ENCODE measurements around the gene CHD9. TPM values are rescaled to one million over a fixed set of nuclear protein-coding genes. Genes with fewer than 3 reads are reported as not detected.
"Not testable (repeated sequence)": the region's sequence is repeated elsewhere in the genome, so short reads cannot be mapped to it uniquely, and the experiment has no call there.

The CHD9 gene
- total RNA-seq, 1 donor from 2014 or later = 67.4 TPM

GRCh38 chr16:53172517-53172916 is 117.7 kb downstream of the CHD9 start:
- no peak overlapping the region for H3K4me3 Mint-ChIP-seq
- no peaks in the 10 kb centered on the region for H3K9me3 Mint-ChIP-seq
- DNase-seq (no peak), ATAC-seq (ENCODE audit: low read depth) (no peak)
- ChIA-PET CTCF (interaction anchor here (1.1 kb wide), 1 partner anchor 35 kb away, joined by 4 read pairs; no protein-coding TSS in a partner anchor), POLR2A (no interaction called here)
- intact Hi-C loops (cut with micrococcal nuclease) = no loop called here
- TF ChIP-seq CTCF (IDR thresholded peaks at IDR 0.05) = no peak
- no peaks in the 10 kb centered on the region for H3K27me3 Mint-ChIP-seq
- H3K4me1 Mint-ChIP-seq = peaks cover 22% of the 10 kb centered on the region
- peaks cover 24% of the 10 kb centered on the region for H3K36me3 Mint-ChIP-seq (ENCODE audit: low read depth)
- no peak overlapping the region for H3K27ac Mint-ChIP-seq

- Mint-ChIP-seq H3K27ac (no peak overlapping the region), H3K27me3 (no peaks in the 10 kb centered on the region), H3K4me3 (no peak overlapping the region), H3K9me3 (no peaks in the 10 kb centered on the region), H3K4me1 (peaks cover 24% of the 10 kb centered on the region), H3K36me3 (ENCODE audit: low read depth) (peaks cover 29% of the 10 kb centered on the region)
- ATAC-seq (ENCODE audit: low read depth) (no peak), DNase-seq (no peak)
- intact Hi-C loops (cut with micrococcal nuclease) = no loop called here
- ChIA-PET CTCF (no interaction called here), POLR2A (no interaction called here)
- no peak for TF ChIP-seq CTCF (IDR thresholded peaks at IDR 0.05)
These were observed 120.3 kb downstream of the CHD9 start for GRCh38 chr16:53175118-53175517.

- no peak for ATAC-seq (ENCODE audit: low read depth)
These were observed 121.6 kb downstream of the CHD9 start for GRCh38 chr16:53176434-53176833.

DNA sequence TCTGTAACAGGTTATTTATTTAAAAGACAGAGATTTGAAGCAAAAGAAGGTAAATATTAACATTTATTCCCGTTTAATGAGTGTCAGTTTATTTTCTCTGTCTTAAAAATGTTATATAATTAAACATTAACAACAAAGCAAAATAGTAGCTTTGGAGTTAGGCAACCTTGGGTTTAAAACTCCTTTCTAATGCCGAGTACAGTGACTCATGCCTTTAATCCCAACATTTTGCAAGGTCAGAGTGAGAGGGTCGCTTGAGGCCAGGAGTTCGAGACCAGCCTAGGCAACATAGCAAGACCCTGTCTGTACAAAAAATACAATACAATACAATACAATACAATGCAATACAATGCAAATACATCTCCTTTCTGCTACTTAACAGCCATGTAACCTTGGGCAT is 128.7 kb downstream of the CHD9 start:
- Mint-ChIP-seq H3K36me3 (ENCODE audit: low read depth) (peaks cover 50% of the 10 kb centered on the region), H3K27ac (no peak overlapping the region), H3K4me3 (no peak overlapping the region), H3K9me3 (peaks cover 24% of the 10 kb centered on the region), H3K27me3 (no peaks in the 10 kb centered on the region), H3K4me1 (peaks cover 11% of the 10 kb centered on the region)
- ATAC-seq (ENCODE audit: low read depth) (no peak), DNase-seq (no peak)
- CTCF ChIA-PET = interaction anchor here (1.0 kb wide), 1 partner anchor 9 kb away, joined by 3 read pairs; no protein-coding TSS in a partner anchor
- POLR2A ChIA-PET = no interaction called here
- TF ChIP-seq CTCF (IDR thresholded peaks at IDR 0.05) = no peak
- intact Hi-C loops (cut with micrococcal nuclease) = no loop called here

More at GRCh38 chr16:53176434-53176833, 121.6 kb downstream of the CHD9 start:
- H3K4me1 Mint-ChIP-seq = peaks cover 27% of the 10 kb centered on the region
- no peaks in the 10 kb centered on the region for H3K9me3 Mint-ChIP-seq
- H3K36me3 Mint-ChIP-seq (ENCODE audit: low read depth) = peaks cover 33% of the 10 kb centered on the region
- no peak for DNase-seq
- H3K27me3 Mint-ChIP-seq = no peaks in the 10 kb centered on the region
- CTCF ChIA-PET = interaction anchor here (1.2 kb wide), 1 partner anchor 121 kb away, joined by 4 read pairs; no protein-coding TSS in a partner anchor
- POLR2A ChIA-PET = no interaction called here
- no peak overlapping the region for H3K4me3 Mint-ChIP-seq
- TF ChIP-seq CTCF (IDR thresholded peaks at IDR 0.05) = no peak
- intact Hi-C loops (cut with micrococcal nuclease) = no loop called here
- H3K27ac Mint-ChIP-seq = no peak overlapping the region

DNA sequence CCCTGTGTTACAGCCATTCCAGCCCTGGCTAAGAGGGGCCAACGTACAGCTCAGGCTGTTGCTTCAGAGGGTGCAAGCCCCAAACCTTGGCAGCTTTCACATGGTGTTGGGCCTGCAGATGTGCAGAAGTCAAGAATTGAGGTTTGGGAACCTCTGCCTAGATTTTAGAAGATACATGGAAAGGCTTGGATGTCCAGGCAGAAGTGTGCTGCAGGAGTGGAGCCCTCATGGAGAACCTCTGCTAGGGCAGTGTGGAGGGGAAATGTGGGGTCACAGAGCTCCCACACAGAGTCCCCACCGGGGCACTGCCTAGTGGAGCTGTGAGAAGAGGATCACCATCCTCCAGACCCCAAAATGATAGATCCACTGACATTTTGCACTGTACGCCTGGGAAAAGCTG is 130.9 kb downstream of the CHD9 start:
- peaks cover 11% of the 10 kb centered on the region for H3K4me1 Mint-ChIP-seq
- H3K36me3 Mint-ChIP-seq (ENCODE audit: low read depth) = peaks cover 48% of the 10 kb centered on the region
- H3K4me3 Mint-ChIP-seq; DNase-seq; intact Hi-C loops (cut with micrococcal nuclease); H3K27me3 Mint-ChIP-seq; H3K27ac Mint-ChIP-seq; ATAC-seq (ENCODE audit: low read depth); CTCF ChIA-PET: not testable (repeated sequence)
- POLR2A ChIA-PET = interaction anchor here (0.6 kb wide), 1 partner anchor 22 kb away, joined by 4 read pairs; no protein-coding TSS in a partner anchor
- peaks cover 24% of the 10 kb centered on the region for H3K9me3 Mint-ChIP-seq

- peaks cover 47% of the 10 kb centered on the region for H3K36me3 Mint-ChIP-seq (ENCODE audit: low read depth)
- CTCF ChIA-PET = no interaction called here
- POLR2A ChIA-PET = no interaction called here
- no peaks in the 10 kb centered on the region for H3K4me1 Mint-ChIP-seq
- no peak overlapping the region for H3K27ac Mint-ChIP-seq
- H3K9me3 Mint-ChIP-seq = peaks cover 24% of the 10 kb centered on the region
- H3K4me3 Mint-ChIP-seq = no peak overlapping the region
- TF ChIP-seq CTCF (IDR thresholded peaks at IDR 0.05) = no peak
- H3K27me3 Mint-ChIP-seq = no peaks in the 10 kb centered on the region
- no peak for ATAC-seq (ENCODE audit: low read depth)
- no peak for DNase-seq
- intact Hi-C loops (cut with micrococcal nuclease) = no loop called here
These were observed 133.0 kb downstream of the CHD9 start for GRCh38 chr16:53187775-53188174.
